HG02840 (cell line): ENCODE measurements around the gene DDIT4.
"Not testable (repeated sequence)": the region's sequence is repeated elsewhere in the genome, so short reads cannot be mapped to it uniquely, and the experiment has no call there.

Experiments
- ATAC-seq: cut with Tn5 transposase; IDR thresholded peaks from one replicate; pipeline ENCODE4 v1.9.1; 2021; ENCODE audit warnings: mild to moderate bottlenecking, moderate library complexity, moderate number of reproducible peaks; ENCODE audit not compliant: unreplicated experiment, low FRiP score

Gene DDIT4

GRCh38 chr10:72265990-72266865, 7.5 kb upstream of the DDIT4 start:
- ATAC-seq = no peak

- ATAC-seq = no peak
Measured at GRCh38 chr10:72267381-72267780, 6.3 kb upstream of the DDIT4 start.

GRCh38 chr10:72267819-72268399, 5.8 kb upstream of the DDIT4 start:
- ATAC-seq = no peak

- not testable (repeated sequence) for ATAC-seq
Measured at GRCh38 chr10:72268475-72269200, 5.1 kb upstream of the DDIT4 start.

- no peak for ATAC-seq
Measured at GRCh38 chr10:72270607-72271281, 3.0 kb upstream of the DDIT4 start.

GRCh38 chr10:72272689-72273409, 875 bp upstream of the DDIT4 start:
- ATAC-seq = peak; percentile 23

GRCh38 chr10:72274213-72274729, 547 bp downstream of the DDIT4 start:
- no peak for ATAC-seq

GRCh38 chr10:72274730-72275350, 1.1 kb downstream of the DDIT4 start:
- no peak for ATAC-seq

GRCh38 chr10:72275351-72276012, 1.8 kb downstream of the DDIT4 start:
- no peak for ATAC-seq

GRCh38 chr10:72276013-72276387, 2.3 kb downstream of the DDIT4 start:
- no peak for ATAC-seq

GRCh38 chr10:72276421-72277339, 3.0 kb downstream of the DDIT4 start:
- ATAC-seq = no peak

- no peak for ATAC-seq
Measured at GRCh38 chr10:72277340-72277995, 3.7 kb downstream of the DDIT4 start.

- no peak for ATAC-seq
Measured at GRCh38 chr10:72277996-72278667, 4.4 kb downstream of the DDIT4 start.

GRCh38 chr10:72278668-72279393, 5.1 kb downstream of the DDIT4 start:
- ATAC-seq = no peak

GRCh38 chr10:72279587-72279986, 5.9 kb downstream of the DDIT4 start:
- ATAC-seq = not testable (repeated sequence)

GRCh38 chr10:72283131-72283530, 9.4 kb downstream of the DDIT4 start:
- no peak for ATAC-seq
